ENCODE results near the gene VPS26B.
"Not testable (repeated sequence)": the region's sequence is repeated elsewhere in the genome, so short reads cannot be mapped to it uniquely, and the experiment has no call there.

VPS26B gene

GRCh38 chr11:134276396-134277182, 52.1 kb downstream of the VPS26B start:
- H3K4me1 Mint-ChIP-seq (ENCODE audit: low read depth), result peaks cover 39% of the 10 kb centered on the region
- H3K27ac Mint-ChIP-seq, result peak overlapping the region; percentile 91
- H3K4me3 Mint-ChIP-seq, result peak overlapping the region; percentile 94
- peaks cover 6% of the 10 kb centered on the region for H3K36me3 Mint-ChIP-seq
- no peaks in the 10 kb centered on the region for H3K9me3 Mint-ChIP-seq (ENCODE audit: low read depth)
- peaks cover 2% of the 10 kb centered on the region for H3K27me3 Mint-ChIP-seq

DNA sequence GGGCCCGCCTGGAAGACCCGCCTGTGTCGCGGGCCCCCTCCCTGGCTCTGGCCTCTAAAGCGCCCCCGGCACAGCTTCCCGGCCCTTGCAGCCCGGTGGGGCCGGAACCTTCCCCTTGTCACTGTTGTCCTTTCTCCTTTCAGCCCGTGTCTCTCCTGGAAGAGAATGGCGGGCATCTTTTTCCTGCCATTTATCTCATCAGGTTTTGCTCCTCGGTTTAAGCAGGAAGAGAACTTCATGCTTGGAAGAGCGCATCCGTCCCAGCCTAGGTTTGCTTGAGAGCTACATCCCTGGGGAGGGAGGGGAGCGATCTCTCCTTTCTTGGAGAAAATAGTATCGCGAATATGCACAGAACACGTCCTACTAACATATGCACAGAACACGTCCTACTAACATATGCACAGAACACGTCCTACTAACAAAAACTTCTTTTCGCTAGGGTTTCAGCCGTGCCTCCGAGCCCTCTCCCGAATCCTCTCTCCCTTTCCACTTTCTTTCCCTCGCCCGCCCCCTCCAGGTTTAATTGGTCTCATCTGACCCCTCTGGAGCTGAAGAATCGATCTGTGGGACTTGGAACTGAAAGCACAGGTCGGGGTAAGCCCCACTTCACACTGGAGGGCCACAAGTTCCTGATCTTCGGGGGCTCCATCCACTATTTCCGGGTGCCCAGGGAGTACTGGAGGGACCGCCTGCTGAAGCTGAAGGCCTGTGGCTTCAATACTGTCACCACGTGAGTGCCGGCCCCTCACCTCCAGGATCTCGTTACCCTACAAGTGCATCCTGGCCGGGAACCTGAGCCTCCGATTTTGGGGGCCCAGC, 52.9 kb downstream of the VPS26B start:
- Mint-ChIP-seq H3K36me3 (peaks cover 5% of the 10 kb centered on the region), H3K27ac (peak overlapping the region; percentile 90), H3K9me3 (ENCODE audit: low read depth) (no peaks in the 10 kb centered on the region), H3K27me3 (peaks cover 2% of the 10 kb centered on the region), H3K4me3 (peak overlapping the region; percentile 90), H3K4me1 (ENCODE audit: low read depth) (peaks cover 36% of the 10 kb centered on the region)

DNA sequence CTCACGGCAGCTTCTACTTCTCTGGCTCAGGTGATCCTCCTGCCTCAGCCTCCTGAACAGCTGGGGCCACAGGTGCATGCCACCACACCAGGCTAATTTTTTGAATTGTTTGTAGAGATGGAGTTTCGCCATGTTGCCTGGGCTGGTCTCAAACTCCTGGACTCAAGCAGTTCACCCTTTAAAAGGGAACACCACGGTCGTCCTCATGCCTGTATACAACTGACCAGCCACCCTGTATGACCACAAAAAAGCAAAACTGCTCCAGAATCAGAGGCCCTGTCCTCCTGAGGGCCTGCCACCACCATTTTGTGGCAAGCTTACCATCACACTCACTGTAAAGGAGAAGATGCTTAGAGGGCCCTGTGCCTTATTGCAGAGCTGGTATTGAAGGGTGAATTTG, 53.9 kb downstream of the VPS26B start:
- Mint-ChIP-seq H3K36me3 (peaks cover 2% of the 10 kb centered on the region), H3K27ac (no peak overlapping the region), H3K9me3 (ENCODE audit: low read depth) (no peaks in the 10 kb centered on the region), H3K4me1 (ENCODE audit: low read depth) (peaks cover 27% of the 10 kb centered on the region), H3K4me3 (peak overlapping the region; percentile 23), H3K27me3 (peaks cover 2% of the 10 kb centered on the region)

GRCh38 chr11:134281635-134282034, 57.2 kb downstream of the VPS26B start:
- not testable (repeated sequence) for H3K9me3 Mint-ChIP-seq (ENCODE audit: low read depth); H3K4me3 Mint-ChIP-seq; H3K27me3 Mint-ChIP-seq; H3K4me1 Mint-ChIP-seq (ENCODE audit: low read depth); H3K27ac Mint-ChIP-seq; H3K36me3 Mint-ChIP-seq

DNA sequence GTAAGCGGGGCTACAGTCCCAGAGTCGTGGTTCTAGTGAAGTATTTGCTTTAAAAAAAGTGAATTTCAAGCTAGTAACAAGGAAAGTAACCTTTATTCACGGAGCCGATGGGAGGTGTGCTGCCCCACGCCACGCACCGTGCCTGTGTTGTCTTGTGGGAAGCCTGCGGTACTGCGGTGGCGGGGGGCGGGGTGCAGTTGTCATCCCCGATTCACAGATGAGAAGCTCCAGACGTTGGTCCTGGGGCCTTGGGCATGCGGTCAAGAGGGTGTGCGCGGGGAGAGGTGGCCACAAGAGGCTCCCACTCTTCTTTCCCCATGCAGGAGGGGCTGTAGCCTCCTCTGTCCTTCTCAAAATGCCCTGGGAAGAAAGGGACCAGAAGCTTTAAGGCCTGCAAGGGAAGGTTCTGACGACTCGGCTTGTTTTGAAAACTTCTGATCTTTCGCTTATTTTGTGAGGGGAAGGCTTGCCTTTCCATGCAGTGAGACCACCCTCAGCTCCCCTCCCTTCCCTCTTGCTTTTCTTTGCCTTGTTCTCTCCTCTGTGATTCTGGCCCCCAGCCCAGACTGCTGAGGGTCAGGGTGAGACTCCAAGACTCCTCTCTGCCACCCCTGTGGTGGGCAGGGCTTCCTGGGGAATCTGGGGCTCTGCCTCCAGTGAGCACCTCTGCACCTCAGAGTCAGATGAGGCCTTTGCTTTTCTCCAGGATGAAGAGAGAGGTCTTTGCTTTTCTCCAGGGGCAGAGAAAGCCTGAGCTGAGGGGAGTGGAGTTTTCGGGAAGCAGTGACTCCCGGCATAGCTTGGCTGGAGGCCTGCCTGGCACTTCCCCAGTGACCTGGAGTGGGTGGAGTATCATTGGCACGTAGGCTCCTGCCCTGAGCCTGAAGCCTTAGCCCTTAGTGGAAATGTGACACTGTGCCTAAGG, 57.9 kb downstream of the VPS26B start:
- H3K36me3 Mint-ChIP-seq, result peaks cover 4% of the 10 kb centered on the region
- no peak overlapping the region for H3K27ac Mint-ChIP-seq
- H3K4me3 Mint-ChIP-seq, result no peak overlapping the region
- H3K27me3 Mint-ChIP-seq, result no peaks in the 10 kb centered on the region
- peaks cover under 1% of the 10 kb centered on the region for H3K4me1 Mint-ChIP-seq (ENCODE audit: low read depth)
- no peaks in the 10 kb centered on the region for H3K9me3 Mint-ChIP-seq (ENCODE audit: low read depth)

GRCh38 chr11:134283461-134284230, 59.2 kb downstream of the VPS26B start:
- H3K4me3 Mint-ChIP-seq, result no peak overlapping the region
- H3K9me3 Mint-ChIP-seq (ENCODE audit: low read depth), result no peaks in the 10 kb centered on the region
- no peak overlapping the region for H3K27ac Mint-ChIP-seq
- H3K4me1 Mint-ChIP-seq (ENCODE audit: low read depth), result no peaks in the 10 kb centered on the region
- H3K27me3 Mint-ChIP-seq, result no peaks in the 10 kb centered on the region
- H3K36me3 Mint-ChIP-seq, result peaks cover 4% of the 10 kb centered on the region

DNA sequence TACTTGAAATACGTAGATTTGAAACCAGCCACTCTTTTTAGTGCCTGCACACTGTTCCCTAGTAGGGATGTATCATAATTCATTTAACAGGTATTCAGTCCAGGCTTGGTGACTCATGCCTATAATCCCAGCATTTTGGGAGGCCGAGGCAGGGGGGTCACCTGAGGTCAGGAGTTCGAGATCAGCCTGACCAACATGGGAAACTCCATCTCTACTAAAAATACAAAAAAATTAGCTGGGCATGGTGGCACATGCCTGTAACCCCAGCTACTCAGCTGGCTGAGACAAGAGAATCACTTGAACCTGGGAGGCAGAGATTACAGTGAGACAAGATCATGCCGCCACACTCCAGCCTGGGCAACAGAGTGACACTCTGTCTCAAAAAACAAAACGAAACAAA, 59.9 kb downstream of the VPS26B start:
- not testable (repeated sequence) for H3K36me3 Mint-ChIP-seq; H3K27ac Mint-ChIP-seq; H3K27me3 Mint-ChIP-seq; H3K4me1 Mint-ChIP-seq (ENCODE audit: low read depth); H3K9me3 Mint-ChIP-seq (ENCODE audit: low read depth); H3K4me3 Mint-ChIP-seq

DNA sequence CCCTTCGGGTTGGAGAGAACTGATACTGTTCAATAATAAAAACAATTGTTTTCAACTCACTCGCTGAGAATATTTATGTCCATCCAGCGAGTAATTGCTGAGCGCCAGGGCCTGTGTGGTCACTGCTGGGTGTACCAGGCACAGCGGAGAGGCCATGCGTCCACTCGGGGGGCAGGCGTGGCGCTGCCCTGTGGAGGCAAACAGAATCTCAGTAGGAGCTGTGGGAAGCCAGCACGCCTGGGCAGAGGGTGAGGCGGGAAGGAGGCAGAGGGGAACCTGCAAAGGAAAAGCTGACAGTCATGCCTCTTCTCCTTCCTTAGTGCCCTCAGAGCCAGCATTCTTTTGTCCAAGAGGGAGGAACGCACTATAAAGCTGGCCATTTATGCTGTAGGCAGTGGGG, 63.1 kb downstream of the VPS26B start:
- Mint-ChIP-seq H3K27me3 (no peaks in the 10 kb centered on the region), H3K36me3 (peaks cover 4% of the 10 kb centered on the region), H3K4me1 (ENCODE audit: low read depth) (no peaks in the 10 kb centered on the region), H3K4me3 (no peak overlapping the region), H3K27ac (no peak overlapping the region), H3K9me3 (ENCODE audit: low read depth) (no peaks in the 10 kb centered on the region)

DNA sequence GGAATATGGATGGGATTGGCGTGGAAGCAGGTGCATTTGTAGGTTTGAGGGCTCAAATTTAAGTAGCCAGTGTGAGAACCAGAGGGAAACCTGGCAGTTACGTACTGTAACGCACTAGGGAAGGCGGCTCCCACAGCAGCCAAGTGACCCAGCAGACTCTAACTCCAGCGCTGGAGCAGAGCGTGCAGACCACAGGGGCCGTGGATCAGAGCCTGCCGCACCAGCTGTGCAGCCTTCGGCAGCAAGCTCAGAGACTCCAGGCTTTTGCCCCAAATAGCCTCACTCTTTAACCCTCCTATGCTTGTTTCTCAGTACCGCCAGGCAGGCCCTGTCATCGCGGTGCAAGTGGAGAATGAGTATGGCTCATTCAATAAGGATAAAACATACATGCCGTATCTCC, 64.0 kb downstream of the VPS26B start:
- Mint-ChIP-seq H3K4me3 (no peak overlapping the region), H3K9me3 (ENCODE audit: low read depth) (no peaks in the 10 kb centered on the region), H3K4me1 (ENCODE audit: low read depth) (no peaks in the 10 kb centered on the region), H3K27ac (no peak overlapping the region), H3K27me3 (no peaks in the 10 kb centered on the region), H3K36me3 (peaks cover 4% of the 10 kb centered on the region)

GRCh38 chr11:134289167-134289566, 64.7 kb downstream of the VPS26B start:
- H3K9me3 Mint-ChIP-seq (ENCODE audit: low read depth), result no peaks in the 10 kb centered on the region
- H3K36me3 Mint-ChIP-seq, result no peaks in the 10 kb centered on the region
- no peak overlapping the region for H3K27ac Mint-ChIP-seq
- H3K4me3 Mint-ChIP-seq, result no peak overlapping the region
- H3K4me1 Mint-ChIP-seq (ENCODE audit: low read depth), result no peaks in the 10 kb centered on the region
- no peaks in the 10 kb centered on the region for H3K27me3 Mint-ChIP-seq

- Mint-ChIP-seq H3K27ac (no peak overlapping the region), H3K27me3 (no peaks in the 10 kb centered on the region), H3K9me3 (ENCODE audit: low read depth) (no peaks in the 10 kb centered on the region), H3K4me3 (no peak overlapping the region), H3K36me3 (no peaks in the 10 kb centered on the region), H3K4me1 (ENCODE audit: low read depth) (no peaks in the 10 kb centered on the region)
Measured at GRCh38 chr11:134289789-134290188, 65.3 kb downstream of the VPS26B start.

DNA sequence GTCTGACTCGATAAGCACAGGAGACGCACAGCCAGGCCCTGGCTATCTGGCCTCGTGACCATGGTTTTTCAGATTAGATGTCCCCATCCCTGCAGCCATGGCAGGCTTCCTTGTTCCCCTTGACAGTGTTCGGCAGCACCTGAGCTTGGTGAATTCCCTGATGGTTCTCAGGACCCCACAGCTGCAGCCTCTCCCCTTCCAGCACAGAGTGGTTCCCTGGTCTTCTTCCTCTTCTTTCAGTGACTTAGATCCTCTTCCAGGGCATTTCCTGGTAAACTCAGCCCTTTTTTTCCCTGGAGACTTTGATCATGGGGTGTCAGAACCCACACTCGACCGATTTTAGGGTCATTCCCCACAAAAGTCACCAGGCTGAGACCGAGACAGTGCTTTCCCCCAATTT, 66.2 kb downstream of the VPS26B start:
- H3K27ac Mint-ChIP-seq, result no peak overlapping the region
- H3K36me3 Mint-ChIP-seq, result no peaks in the 10 kb centered on the region

GRCh38 chr11:134291196-134291595, 66.7 kb downstream of the VPS26B start:
- Mint-ChIP-seq H3K27ac (no peak overlapping the region), H3K4me3 (no peak overlapping the region), H3K27me3 (no peaks in the 10 kb centered on the region), H3K4me1 (ENCODE audit: low read depth) (no peaks in the 10 kb centered on the region), H3K36me3 (no peaks in the 10 kb centered on the region), H3K9me3 (ENCODE audit: low read depth) (no peaks in the 10 kb centered on the region)

More for the DNA sequence above, 66.2 kb downstream of the VPS26B start:
- Mint-ChIP-seq H3K4me3 (no peak overlapping the region), H3K4me1 (ENCODE audit: low read depth) (no peaks in the 10 kb centered on the region), H3K27me3 (no peaks in the 10 kb centered on the region), H3K9me3 (ENCODE audit: low read depth) (no peaks in the 10 kb centered on the region)

DNA sequence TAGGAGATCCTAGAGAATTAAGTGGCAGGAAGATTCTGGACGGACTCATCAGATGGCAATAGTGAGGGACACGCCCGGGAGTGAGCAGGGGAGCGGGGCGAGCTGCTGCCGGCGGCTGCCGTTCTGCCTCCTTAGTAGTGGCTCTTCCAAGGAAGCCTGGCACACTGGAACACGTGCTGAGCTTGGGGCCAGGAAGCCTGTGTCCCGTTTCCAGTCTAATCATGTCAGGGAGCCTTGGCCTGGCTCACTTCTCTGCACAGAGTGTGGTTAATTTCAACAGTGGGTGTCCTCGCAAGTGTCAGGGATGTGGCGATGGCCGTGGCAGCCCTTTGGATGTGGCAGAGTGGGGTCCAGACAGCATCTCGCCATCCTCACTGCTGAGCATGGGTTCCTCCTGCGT, 68.2 kb downstream of the VPS26B start:
- no peak overlapping the region for H3K4me3 Mint-ChIP-seq
- no peaks in the 10 kb centered on the region for H3K27me3 Mint-ChIP-seq
- no peaks in the 10 kb centered on the region for H3K9me3 Mint-ChIP-seq (ENCODE audit: low read depth)
- no peaks in the 10 kb centered on the region for H3K4me1 Mint-ChIP-seq (ENCODE audit: low read depth)
- H3K36me3 Mint-ChIP-seq, result no peaks in the 10 kb centered on the region
- no peak overlapping the region for H3K27ac Mint-ChIP-seq

Measured in activated naive CD8-positive, alpha-beta T cell (primary cell).